SH-SY5Y (cell line): Measurements from ENCODE around the gene ALKBH4.

Source experiments
- GATA2 ChIP-seq: IDR thresholded peaks from 2 replicates; pipeline ENCODE4 v1.6.1; 2011; ENCODE audit warnings: mild to moderate bottlenecking, low read depth, low read length
- GATA3 ChIP-seq: IDR thresholded peaks from 2 replicates; pipeline ENCODE4 v1.6.1; 2011; ENCODE audit warnings: low read depth, mild to moderate bottlenecking, low read length, moderate library complexity

Gene ALKBH4

DNA sequence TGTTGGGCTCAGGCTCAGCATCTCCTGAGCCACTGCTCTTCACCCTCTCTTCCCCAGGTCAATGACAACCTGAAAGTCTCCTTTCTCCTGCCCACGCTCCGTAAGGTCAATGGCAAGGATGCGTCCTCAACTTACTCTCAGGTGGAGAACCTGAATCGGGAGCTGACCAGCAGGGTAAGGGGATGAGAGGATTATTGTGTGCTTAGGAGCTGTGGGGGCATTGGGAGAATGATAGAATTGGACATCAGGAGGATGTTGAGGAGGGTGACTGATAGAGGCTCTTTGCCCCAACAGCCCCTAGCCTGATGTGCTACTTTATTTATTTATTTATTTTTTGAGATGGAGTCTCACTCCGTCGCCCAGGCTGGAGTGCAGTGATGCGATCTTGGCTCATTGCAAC is 1.4 kb upstream of the ALKBH4 start:
- TF ChIP-seq GATA3 (no peak), GATA2 (no peak)

DNA sequence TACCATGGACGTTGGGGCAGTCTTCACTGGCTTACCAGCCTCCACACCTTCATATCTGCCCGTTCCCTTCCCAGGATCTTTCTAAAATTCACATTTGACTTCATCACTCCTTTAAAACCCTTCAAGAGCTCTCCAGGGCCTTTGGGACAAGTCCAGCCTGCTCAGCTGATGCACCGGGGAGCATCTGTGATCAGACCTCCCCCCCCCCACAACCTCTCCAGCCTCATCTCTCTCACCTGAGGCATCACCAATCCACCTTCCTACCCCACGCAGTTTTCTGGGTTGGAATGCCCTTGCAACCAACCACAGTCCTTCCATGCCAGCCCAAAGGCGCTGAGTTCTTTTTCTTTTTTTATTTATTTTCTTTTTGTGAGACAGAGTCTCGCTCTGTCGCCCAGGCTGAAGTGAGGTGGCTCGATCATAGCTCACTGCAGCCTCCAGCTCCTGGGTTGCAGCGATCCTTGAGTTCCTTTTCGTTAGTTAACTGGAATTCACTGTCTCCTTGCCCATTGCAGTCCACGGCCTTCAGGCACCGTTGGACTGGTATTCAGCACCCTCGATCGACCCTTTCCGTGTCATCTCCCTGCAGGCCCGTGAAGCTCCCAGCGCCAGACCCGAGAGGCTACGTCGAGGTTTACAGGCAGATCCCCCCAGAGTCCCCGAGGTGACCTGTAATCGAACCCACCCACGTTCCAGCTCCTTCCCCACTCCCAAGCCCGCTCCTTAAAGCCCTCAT is 654 bp downstream of the ALKBH4 start:
- no peak for TF ChIP-seq GATA3
- no peak for TF ChIP-seq GATA2

DNA sequence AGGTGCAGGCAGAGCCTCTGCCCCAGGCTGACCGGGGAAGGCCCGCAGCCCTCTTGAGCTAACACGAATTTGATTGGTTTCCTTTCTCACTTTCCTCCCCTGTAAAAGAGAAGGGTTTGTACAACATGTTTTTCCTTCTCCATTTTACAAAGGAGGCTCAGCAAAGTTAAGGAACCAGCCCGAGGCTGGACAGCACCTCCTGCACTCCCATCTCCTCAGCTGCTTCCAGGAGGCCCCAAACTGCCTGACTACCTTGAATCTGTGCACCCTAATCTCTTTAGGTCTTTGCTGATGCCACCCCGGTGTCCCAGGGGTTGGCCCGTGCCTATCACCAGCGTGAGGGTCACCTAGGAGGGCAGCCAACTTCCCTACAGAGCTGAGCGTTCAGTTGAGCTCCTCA is 4.2 kb downstream of the ALKBH4 start:
- TF ChIP-seq GATA3 (no peak), GATA2 (no peak)

DNA sequence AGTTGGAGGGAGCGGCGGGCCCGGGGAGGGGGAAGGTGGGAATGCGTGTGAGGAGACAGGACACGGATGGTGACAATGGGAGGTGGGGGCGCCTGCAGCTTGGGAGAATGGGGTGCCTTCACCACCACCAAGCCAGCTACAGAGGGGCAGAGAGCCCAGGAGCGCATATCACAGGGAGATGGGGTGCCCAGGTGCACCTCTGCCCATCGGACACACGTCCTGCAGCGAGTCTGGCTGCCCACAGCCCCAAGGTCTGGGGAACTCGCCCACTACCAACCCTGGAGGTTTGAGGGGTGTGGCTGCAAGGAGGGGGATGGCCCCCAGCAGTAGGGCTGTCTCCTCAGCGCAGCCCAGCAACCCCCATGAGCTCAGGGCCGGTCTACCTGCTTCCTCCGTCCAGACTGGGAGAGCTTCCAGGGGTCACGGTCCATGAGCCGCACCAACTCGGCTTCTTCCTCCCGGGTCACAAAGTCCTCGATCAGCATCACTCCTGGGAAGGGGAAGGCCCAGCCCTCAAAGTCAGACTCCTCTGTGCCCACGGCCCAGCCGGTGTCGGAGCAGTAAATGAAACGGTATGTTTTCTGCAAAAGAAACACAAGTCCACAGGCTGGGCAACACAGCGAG is 5.3 kb downstream of the ALKBH4 start:
- TF ChIP-seq GATA2, result no peak
- TF ChIP-seq GATA3, result no peak

DNA sequence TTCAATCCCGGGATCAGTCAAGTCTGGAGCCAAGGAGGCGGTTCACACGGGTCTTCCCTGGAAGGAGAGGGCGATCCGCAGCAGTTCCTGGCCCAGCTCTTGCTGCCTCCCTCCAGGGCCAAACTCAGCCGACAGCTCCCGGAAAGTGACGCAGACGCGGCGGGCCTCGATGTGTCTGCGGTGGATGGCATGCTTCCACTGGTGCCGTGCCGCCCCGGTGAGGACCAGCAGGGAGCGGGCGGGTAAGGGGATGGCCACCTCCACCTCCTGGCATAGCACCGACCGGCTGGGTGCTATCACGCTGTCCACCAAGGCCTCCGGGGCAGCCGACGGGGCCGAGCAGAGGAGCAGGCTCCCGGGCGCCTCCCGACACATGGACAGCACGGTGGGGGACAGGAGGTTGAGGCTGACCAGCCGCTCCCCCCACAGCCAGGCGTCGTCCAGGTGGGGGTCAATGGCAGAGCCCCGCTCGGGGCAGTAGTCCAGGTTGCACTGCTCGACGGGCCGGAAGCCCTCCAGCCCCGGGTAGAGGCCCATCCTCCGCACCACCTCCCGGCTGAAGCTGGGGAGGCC is 7.2 kb downstream of the ALKBH4 start:
- TF ChIP-seq GATA3 (no peak), GATA2 (no peak)

DNA sequence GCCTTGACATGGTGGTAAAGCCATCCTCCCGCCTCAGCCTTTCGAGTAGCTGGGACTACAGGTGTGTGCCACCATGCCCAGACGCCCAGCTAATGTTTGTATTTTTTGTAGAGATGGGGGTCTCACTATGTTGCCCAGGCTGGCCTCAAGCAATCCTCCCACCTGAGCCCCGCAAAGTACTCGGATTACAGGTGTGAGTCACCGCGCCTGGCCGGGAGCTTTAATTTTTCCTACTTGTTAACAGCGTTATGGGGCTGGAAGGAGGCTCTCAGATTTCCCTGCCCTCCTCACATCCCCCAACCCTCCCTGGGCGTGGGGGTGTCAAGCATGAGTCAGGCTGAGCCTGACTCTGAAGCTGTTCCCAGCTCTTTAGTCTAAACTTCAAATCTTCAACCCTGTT is 8.3 kb downstream of the ALKBH4 start:
- TF ChIP-seq GATA2, result no peak
- no peak for TF ChIP-seq GATA3

DNA sequence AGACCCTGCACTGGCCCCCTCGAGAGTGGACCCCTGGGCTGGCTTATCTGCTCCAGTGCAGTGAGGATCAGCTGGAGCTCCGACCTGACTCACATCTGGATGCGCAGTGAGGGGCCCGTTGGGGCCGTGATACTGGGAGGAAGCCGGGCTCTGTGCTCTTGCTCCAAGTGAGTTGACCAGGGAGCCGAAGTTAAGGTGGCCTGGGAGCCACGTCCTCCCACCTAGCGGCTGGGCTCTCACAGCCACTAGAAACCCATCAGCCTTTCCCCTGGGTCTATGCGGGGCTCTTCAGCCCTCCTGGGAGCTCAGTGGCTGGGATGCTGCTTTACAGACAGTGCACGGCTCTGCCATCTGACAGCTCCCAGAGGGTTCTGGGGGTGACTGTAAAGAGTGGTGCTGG is 9.1 kb downstream of the ALKBH4 start:
- TF ChIP-seq GATA3 (no peak), GATA2 (no peak)

DNA sequence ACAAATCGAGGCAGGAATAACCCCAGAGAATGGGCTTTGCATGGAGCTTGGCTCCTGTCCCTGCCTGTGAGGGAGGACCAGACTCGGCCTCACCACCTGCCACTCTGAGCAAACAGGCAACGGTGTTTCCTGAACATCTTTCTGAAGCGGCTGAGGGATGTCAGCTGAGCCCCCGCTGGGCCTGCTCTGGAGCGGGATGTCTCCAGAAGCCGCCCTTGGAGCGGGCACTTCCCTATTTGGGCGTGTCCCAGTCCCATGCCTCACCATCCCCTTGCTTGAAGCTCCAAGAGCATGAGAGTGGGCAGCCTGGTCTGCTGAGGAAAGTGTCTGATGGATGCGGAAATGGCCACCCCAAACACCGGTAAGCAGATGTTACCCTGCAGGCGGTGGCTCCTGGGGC is 10.2 kb downstream of the ALKBH4 start:
- TF ChIP-seq GATA3 (no peak), GATA2 (no peak)

DNA sequence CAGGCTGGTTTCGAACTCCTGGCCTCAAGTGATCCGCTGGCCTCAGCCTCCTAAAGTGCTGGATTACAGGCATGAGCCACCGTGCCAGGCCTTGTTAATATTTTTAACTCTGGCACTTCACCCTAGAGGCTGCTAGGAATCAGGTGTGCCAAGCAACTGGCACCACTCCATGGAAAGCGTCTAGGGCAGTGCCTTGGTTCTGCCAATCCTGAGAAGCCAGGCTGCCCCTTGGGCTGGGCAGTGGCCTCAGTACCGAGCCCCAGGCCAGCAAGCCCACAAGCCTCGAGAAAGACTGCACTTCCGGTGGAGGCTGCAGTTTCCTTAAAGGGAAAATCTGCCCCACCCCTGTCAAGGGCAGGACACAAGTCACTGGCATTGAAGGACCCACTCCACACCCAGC is 11.3 kb downstream of the ALKBH4 start:
- TF ChIP-seq GATA3 (no peak), GATA2 (no peak)

DNA sequence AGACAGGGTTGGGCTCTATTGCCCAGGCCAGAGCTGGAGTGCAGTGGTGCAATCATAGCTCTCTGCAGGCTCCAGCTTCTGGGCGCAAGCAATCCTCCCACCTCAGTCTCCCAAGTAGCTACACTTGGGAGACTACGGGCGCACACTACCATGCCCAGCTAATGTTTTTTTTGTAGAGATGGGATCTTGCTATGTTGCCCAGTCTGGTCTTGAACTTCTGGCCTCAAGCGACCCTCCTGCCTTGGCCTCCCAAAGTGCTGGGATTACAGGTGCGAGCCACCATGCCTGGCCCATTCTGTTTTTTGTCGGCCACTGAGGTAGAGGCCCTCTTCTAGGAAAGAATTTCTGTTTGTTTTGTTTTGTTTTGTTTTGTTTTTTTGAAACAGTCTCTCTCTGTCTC is 12.2 kb downstream of the ALKBH4 start:
- no peak for TF ChIP-seq GATA3
- no peak for TF ChIP-seq GATA2

DNA sequence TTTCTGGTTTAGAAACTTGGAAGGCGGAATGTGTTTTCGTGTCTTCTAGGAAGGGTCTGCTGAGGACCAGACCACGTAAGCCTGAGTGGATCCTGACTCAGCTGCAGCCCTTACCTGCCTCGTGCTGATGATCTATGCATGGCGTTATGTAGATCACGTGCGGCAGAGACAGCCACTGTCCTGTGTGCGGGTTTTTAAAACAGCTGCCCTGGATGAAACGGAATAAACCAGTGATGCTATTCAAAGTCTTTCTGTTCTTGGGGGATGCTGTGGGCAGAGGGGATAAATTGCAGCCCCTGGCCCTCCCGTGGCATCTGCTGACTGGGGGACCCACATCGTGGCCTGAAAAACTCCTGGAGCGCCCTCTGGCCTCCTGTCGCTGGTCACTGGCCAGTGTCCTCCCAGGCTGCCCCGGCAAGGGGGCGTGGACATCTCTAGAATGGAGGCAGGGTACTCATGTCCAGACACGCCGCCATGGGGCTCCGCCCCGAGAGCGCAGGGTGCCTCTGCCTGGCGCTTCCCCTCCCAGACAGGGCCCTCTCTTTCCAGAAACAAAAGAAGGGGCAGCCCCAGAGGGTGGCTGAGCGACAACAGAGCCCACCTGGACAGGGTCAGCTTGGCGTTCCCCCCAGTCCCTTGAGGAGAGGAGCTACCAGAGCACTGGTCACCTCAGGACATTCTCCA is 13.2 kb downstream of the ALKBH4 start:
- TF ChIP-seq GATA3 (no peak), GATA2 (no peak)

DNA sequence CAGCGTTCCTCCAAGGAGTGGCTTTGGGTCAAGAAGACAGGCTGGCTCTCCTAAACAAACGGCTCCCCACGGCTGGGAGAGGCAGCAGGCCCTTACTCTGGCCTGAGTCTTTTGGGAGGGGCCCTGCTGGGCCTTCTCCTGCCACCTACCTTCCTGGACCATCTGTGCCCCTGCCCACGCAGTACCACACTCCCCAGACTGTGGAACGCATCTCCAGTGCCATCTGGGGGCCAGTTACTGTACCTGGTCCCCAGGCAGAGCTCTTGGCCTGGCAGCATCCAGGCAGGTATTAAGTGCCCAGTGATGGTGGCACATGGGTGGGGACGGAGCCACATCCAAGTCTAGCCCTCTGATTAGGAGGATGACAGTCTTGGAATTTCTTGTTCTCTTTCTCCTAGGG is 14.4 kb downstream of the ALKBH4 start:
- TF ChIP-seq GATA3, result no peak
- TF ChIP-seq GATA2, result no peak

DNA sequence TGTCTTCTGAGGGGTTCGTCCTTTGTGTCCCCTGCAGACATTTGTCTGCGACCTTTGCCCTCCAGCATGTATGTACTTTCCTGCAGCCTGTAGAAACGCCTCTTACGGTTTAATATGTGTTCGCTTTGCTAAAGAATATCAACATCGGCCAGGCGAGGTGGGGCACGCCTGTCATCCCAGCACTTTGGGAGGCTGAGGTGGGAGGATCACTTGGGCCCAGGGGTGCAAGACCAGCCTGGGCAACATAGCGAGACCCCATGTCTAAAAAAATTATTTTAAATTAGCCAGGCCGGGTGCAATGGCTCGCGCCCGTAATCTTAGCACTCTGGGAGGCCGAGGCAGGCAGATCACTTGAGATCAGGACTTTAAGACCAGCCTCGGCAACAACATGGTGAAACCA is 15.5 kb downstream of the ALKBH4 start:
- TF ChIP-seq GATA2, result no peak
- TF ChIP-seq GATA3, result no peak

DNA sequence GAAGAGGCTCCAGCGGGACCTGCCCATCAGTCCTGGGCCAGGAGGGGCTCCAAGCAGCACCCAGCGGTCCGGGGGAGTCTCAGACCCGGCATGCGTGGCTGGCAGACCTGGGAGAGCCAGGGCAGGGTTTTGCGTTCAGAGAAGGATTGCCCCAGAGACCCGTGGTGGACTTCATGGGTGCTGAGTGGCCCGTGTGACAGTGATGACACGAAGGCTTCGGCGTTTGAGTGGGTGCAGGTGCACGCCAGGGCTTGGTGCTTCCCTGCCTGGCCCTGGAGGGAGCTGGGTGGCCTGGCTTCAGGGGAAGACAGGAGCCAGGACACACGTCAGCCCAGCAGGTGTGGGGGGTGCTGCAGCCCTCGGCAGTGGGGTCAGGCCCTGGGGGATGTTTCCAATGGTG is 17.4 kb downstream of the ALKBH4 start:
- TF ChIP-seq GATA3 (no peak), GATA2 (no peak)
